ENCODE results near the gene OSGIN1.

The OSGIN1 gene

GRCh38 chr16:83925957-83926725 lies 26.9 kb upstream of the OSGIN1 start:
- no peak for DNase-seq (ENCODE audit: low spot score)

- DNase-seq (ENCODE audit: low spot score), result peak; percentile 43
Observed at GRCh38 chr16:83926726-83927397, 26.2 kb upstream of the OSGIN1 start.

GRCh38 chr16:83928341-83929055 lies 24.5 kb upstream of the OSGIN1 start:
- no peak for DNase-seq (ENCODE audit: low spot score)

- DNase-seq (ENCODE audit: low spot score), result no peak
Observed at GRCh38 chr16:83929811-83930555, 23.1 kb upstream of the OSGIN1 start.

- no peak for DNase-seq (ENCODE audit: low spot score)
Observed at GRCh38 chr16:83930730-83931500, 22.1 kb upstream of the OSGIN1 start.

- no peak for DNase-seq (ENCODE audit: low spot score)
Observed at GRCh38 chr16:83931556-83931955, 21.5 kb upstream of the OSGIN1 start.

GRCh38 chr16:83932304-83932703 lies 20.7 kb upstream of the OSGIN1 start:
- no peak for DNase-seq (ENCODE audit: low spot score)

GRCh38 chr16:83932955-83933673 lies 19.9 kb upstream of the OSGIN1 start:
- DNase-seq (ENCODE audit: low spot score), result no peak

- no peak for DNase-seq (ENCODE audit: low spot score)
Observed at GRCh38 chr16:83933885-83934683, 19.0 kb upstream of the OSGIN1 start.

GRCh38 chr16:83934684-83934977 lies 18.4 kb upstream of the OSGIN1 start:
- no peak for DNase-seq (ENCODE audit: low spot score)

GRCh38 chr16:83935005-83935857 lies 17.8 kb upstream of the OSGIN1 start:
- no peak for DNase-seq (ENCODE audit: low spot score)

- DNase-seq (ENCODE audit: low spot score), result no peak
Observed at GRCh38 chr16:83935858-83936255, 17.2 kb upstream of the OSGIN1 start.

GRCh38 chr16:83936581-83937165 lies 16.4 kb upstream of the OSGIN1 start:
- DNase-seq (ENCODE audit: low spot score), result no peak

- no peak for DNase-seq (ENCODE audit: low spot score)
Observed at GRCh38 chr16:83937267-83937666, 15.8 kb upstream of the OSGIN1 start.

- DNase-seq (ENCODE audit: low spot score), result no peak
Observed at GRCh38 chr16:83937922-83938885, 14.8 kb upstream of the OSGIN1 start.

- DNase-seq (ENCODE audit: low spot score), result no peak
Observed at GRCh38 chr16:83939266-83939855, 13.7 kb upstream of the OSGIN1 start.

GRCh38 chr16:83940119-83940518 lies 12.9 kb upstream of the OSGIN1 start:
- no peak for DNase-seq (ENCODE audit: low spot score)
